Upper lobe of left lung (tissue), 6 donors: Measurements from ENCODE around the gene ASPHD1. TPM values are rescaled to one million over a fixed set of nuclear protein-coding genes. Genes with fewer than 3 reads are reported as not detected.

ENCODE experiments used
- ATAC-seq, 2 donors: fragments of 200-7000 bp; cut with Tn5 transposase; one replicate each; pipeline ENCODE4 v1.9.1; 2022; ENCODE audit warnings: mild to moderate bottlenecking in 2 of 2, moderate library complexity in 2 of 2; ENCODE audit not compliant: low FRiP score in 2 of 2
- DNase-seq, 2 donors: peaks; one replicate each; pipeline ENCODE4 v3.0.0-alpha.2; 2019 to 2020
- H3K27ac ChIP-seq, 4 donors: fragments of 200-600 bp; sonication (generic); one replicate each; pipeline ENCODE4 v1.5.1; 2016 to 2019
- H3K27me3 ChIP-seq, 4 donors: fragments of 200-600 bp; sonication (generic); one replicate each; pipeline ENCODE4 v1.5.1; 2017 to 2019
- H3K36me3 ChIP-seq, 4 donors: fragments of 200-600 bp; sonication (generic); one replicate each; pipeline ENCODE4 v1.5.1; 2016 to 2019
- H3K4me1 ChIP-seq, 4 donors: fragments of 200-600 bp; sonication (generic); one replicate each; pipeline ENCODE4 v1.5.1; 2018 to 2019
- H3K4me3 ChIP-seq, 4 donors: fragments of 200-600 bp; sonication (generic); one replicate each; pipeline ENCODE4 v1.5.1; 2017 to 2019; ENCODE audit warnings: mild to moderate bottlenecking in 2 of 4, moderate library complexity in 1 of 4
- H3K9me3 ChIP-seq, 4 donors: fragments of 200-600 bp; sonication (generic); one replicate each; pipeline ENCODE4 v1.5.1; 2018 to 2019
- CTCF ChIP-seq, 6 experiments: fragments of 450-650 bp in 4 of 6; fragments of 200-600 bp in 2 of 6; sonication (generic) in 2 of 6; IDR thresholded peaks; one replicate each; pipeline ENCODE4 v1.5.1; 2016 to 2019; ENCODE audit warnings: antibody characterized with exemption in 6 of 6
- EP300 ChIP-seq, 4 donors: sonication (generic); formaldehyde crosslinking; IDR thresholded peaks; one replicate each; pipeline ENCODE4 v1.5.1; 2017; ENCODE audit warnings: antibody characterized with exemption in 4 of 4, control low read depth in 2 of 4
- POLR2A ChIP-seq, 4 donors: fragments of 450-650 bp; IDR thresholded peaks; one replicate each; pipeline ENCODE4 v1.5.1; 2016 to 2017; ENCODE audit warnings: antibody characterized with exemption in 4 of 4, mild to moderate bottlenecking in 2 of 4
- POLR2AphosphoS5 ChIP-seq, 2 donors: sonication (generic); formaldehyde crosslinking; IDR thresholded peaks; one replicate each; pipeline ENCODE4 v1.5.1; 2017; ENCODE audit warnings: antibody characterized with exemption in 2 of 2
- WGBS, 2 donors: methylation state at CpG; one replicate each; pipeline ENCODE4 v1.1.5; 2017 to 2018; 5-methylcytosine and 5-hydroxymethylcytosine counted together
- total RNA-seq, 6 donors: library from RNA; depleted of rRNA in 4 of 6; stranded (reverse); fragments of >200 nt in 4 of 6; gene quantifications; one replicate each; pipeline versions ENCODE4 v1.1.0 to v1.2.1, GENCODE V29; 2016 to 2021
- donor health status: DM: no; HTN: no; CAD: no; lungs with moderate emphysema.
- donor health status: DM: no; HTN: yes; CAD: no; lungs with severe emphysema.

The ASPHD1 gene, protein sequence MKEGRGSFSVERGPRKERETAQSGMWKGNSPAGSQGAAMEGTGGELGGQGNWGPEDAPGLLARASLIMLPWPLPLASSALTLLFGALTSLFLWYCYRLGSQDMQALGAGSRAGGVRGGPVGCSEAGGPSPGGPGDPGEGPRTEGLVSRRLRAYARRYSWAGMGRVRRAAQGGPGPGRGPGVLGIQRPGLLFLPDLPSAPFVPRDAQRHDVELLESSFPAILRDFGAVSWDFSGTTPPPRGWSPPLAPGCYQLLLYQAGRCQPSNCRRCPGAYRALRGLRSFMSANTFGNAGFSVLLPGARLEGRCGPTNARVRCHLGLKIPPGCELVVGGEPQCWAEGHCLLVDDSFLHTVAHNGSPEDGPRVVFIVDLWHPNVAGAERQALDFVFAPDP
- total RNA-seq: 1 to 10 TPM in 4 of 6 donors, under 1 TPM in 1, not detected in 1; 0.78 to 4.2 (median 2.4) TPM

- Histone ChIP-seq H3K36me3 (no peaks in the 10 kb centered on the region), H3K27ac (peak within 1 kb of the TSS in 1 of 4 donors; percentile 56), H3K27me3 (peaks cover 0 to 15% (median 4%) of the 10 kb centered on the region in 4 donors), H3K9me3 (no peaks in the 10 kb centered on the region), H3K4me3 (peak within 1 kb of the TSS; percentile 64 to 77 (median 72)), H3K4me1 (peaks cover 11 to 29% (median 20%) of the 10 kb centered on the region in 4 donors)
- TF ChIP-seq POLR2AphosphoS5 (IDR thresholded peaks at IDR 0.05) (peak in 1 of 2 donors; percentile 24), CTCF (IDR thresholded peaks at IDR 0.05) (no peak)
- ATAC-seq (peak; percentile 78 to 93), DNase-seq (peak; percentile 67 to 96)
- WGBS, 2 donors: 1 to 2% methylated on average over 18 to 40 of the region's 67 CpGs
Measured at GRCh38 chr16:29900102-29900887, at the start of gene ASPHD1. TSS of gene ASPHD1 (plus strand) at chr16:29900488. CDS start at chr16:29900972, 484 bp downstream.

- Histone ChIP-seq H3K36me3 (peaks cover 11 to 28% (median 24%) of the 10 kb centered on the region in 4 donors), H3K4me1 (peaks cover 0 to 17% (median 7%) of the 10 kb centered on the region in 4 donors), H3K9me3 (no peaks in the 10 kb centered on the region), H3K27me3 (no peaks in the 10 kb centered on the region), H3K4me3 (no peak overlapping the region), H3K27ac (no peak overlapping the region)
- TF ChIP-seq POLR2AphosphoS5 (IDR thresholded peaks at IDR 0.05) (no peak), POLR2A (IDR thresholded peaks at IDR 0.05) (no peak), EP300 (IDR thresholded peaks at IDR 0.05) (no peak), CTCF (IDR thresholded peaks at IDR 0.05) (no peak)
- WGBS, 2 donors: 94 to 96% methylated on average over 3 of the region's 3 CpGs
- ATAC-seq (no peak), DNase-seq (no peak)
Measured at GRCh38 chr16:29850998-29851397, 49.3 kb upstream of the ASPHD1 start.

GRCh38 chr16:29852654-29853053, 47.6 kb upstream of the ASPHD1 start:
- no peak for ATAC-seq
- Histone ChIP-seq H3K27me3 (no peaks in the 10 kb centered on the region), H3K27ac (peak overlapping the region in 1 of 4 donors; percentile 61), H3K36me3 (peaks cover 3 to 11% (median 8%) of the 10 kb centered on the region in 4 donors), H3K4me1 (peaks cover 0 to 14% (median 6%) of the 10 kb centered on the region in 4 donors), H3K4me3 (no peak overlapping the region), H3K9me3 (no peaks in the 10 kb centered on the region)
- no peak for TF ChIP-seq POLR2A (IDR thresholded peaks at IDR 0.05)
- no peak for TF ChIP-seq EP300 (IDR thresholded peaks at IDR 0.05)
- TF ChIP-seq POLR2AphosphoS5 (IDR thresholded peaks at IDR 0.05): peak in 1 of 2 donors; percentile 21
- no peak for TF ChIP-seq CTCF (IDR thresholded peaks at IDR 0.05)
- DNase-seq: no peak
- WGBS, 2 donors: 47 to 62% methylated on average over 7 of the region's 7 CpGs

DNA sequence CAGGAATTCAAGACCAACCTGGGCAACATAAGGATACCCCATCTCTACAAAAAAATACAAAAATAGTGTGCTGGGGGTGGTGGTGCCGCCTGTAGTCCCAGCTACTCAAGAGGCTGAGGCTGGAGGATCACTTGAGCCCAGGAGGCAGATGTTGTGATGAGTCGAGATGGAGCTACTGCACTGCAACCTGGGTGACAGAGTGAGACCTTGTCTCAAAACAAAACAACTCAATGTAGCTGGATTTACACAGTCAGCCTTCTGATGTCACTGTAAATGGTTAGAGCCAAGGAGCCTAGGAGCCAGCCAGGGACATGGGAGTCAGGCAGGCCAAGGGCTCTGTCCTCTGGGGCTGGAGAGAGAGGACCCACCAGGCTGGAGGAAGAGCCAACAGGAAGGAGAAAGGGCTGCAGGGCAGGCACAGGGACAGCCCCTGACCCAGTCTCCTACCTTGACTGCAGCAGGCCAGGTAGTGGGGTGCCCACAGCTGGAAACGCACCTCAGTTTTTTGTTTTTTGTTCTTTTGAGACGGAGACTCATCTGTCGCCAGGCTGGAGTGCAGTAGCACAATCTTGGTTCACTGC, 45.7 kb upstream of the ASPHD1 start:
- DNase-seq (no peak), ATAC-seq (no peak)
- no peak overlapping the region for H3K27ac ChIP-seq
- peaks cover 0 to 3% (median 0%) of the 10 kb centered on the region in 4 donors for H3K4me1 ChIP-seq
- H3K9me3 ChIP-seq: no peaks in the 10 kb centered on the region
- TF ChIP-seq POLR2AphosphoS5 (IDR thresholded peaks at IDR 0.05): no peak
- TF ChIP-seq EP300 (IDR thresholded peaks at IDR 0.05): no peak
- no peak for TF ChIP-seq POLR2A (IDR thresholded peaks at IDR 0.05)
- TF ChIP-seq CTCF (IDR thresholded peaks at IDR 0.05): no peak
- H3K36me3 ChIP-seq: peaks cover 8 to 15% (median 13%) of the 10 kb centered on the region in 4 donors
- H3K27me3 ChIP-seq: no peaks in the 10 kb centered on the region
- H3K4me3 ChIP-seq: no peak overlapping the region
- WGBS, 2 donors: 85 to 87% methylated on average over 5 of the region's 5 CpGs
